B cell (primary cell): ENCODE measurements around the gene DACH1.

Source experiments
- EZH2 ChIP-seq: IDR thresholded peaks from 2 replicates; pipeline ENCODE4 v1.6.1; 2012; ENCODE audit warnings: borderline replicate concordance, low read depth, mild to moderate bottlenecking, moderate library complexity, low read length; ENCODE audit not compliant: insufficient read depth, poor library complexity, severe bottlenecking
- TF ChIP-seq, protein P1 (sequence below): fragments of 200-600 bp; IDR thresholded peaks from one replicate; pipeline ENCODE4 v1.8.0; 2022; ENCODE audit warnings: antibody characterized with exemption, mild to moderate bottlenecking

DNA sequence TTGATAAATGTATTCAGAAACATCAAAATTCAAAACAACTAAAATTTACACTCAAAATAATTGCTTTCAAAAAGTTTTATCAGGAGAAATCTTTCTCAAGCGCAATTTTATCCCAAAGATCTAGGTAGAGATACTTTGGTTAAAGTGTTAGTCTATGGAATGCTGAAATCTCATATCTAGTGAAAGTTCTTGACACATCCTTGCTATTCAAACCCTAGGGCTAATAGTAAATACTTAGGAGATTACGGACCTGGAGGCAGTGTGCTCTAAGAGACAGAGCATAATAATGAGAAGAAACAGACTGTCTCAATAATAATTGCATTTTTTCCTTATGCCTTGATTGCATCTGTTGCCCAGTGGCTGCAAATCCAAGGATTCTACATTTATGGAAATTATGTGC, 330.8 kb downstream of the DACH1 start:
- TF ChIP-seq, protein P1, sequence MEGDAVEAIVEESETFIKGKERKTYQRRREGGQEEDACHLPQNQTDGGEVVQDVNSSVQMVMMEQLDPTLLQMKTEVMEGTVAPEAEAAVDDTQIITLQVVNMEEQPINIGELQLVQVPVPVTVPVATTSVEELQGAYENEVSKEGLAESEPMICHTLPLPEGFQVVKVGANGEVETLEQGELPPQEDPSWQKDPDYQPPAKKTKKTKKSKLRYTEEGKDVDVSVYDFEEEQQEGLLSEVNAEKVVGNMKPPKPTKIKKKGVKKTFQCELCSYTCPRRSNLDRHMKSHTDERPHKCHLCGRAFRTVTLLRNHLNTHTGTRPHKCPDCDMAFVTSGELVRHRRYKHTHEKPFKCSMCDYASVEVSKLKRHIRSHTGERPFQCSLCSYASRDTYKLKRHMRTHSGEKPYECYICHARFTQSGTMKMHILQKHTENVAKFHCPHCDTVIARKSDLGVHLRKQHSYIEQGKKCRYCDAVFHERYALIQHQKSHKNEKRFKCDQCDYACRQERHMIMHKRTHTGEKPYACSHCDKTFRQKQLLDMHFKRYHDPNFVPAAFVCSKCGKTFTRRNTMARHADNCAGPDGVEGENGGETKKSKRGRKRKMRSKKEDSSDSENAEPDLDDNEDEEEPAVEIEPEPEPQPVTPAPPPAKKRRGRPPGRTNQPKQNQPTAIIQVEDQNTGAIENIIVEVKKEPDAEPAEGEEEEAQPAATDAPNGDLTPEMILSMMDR: no peak
- TF ChIP-seq EZH2: no peak
